ENCODE results near the gene DAAM2.

- TF ChIP-seq EZH2 (IDR thresholded peaks at IDR 0.05; ENCODE audit: insufficient read depth, poor library complexity, severe bottlenecking): no peak
- no peak for TF ChIP-seq EZH2phosphoT487 (IDR thresholded peaks at IDR 0.05; ENCODE audit: insufficient read depth, low read depth)
These were observed 100.4 kb downstream of the DAAM2 start for GRCh38 chr6:39892490-39893129.

Measured in GM23248 (cell line).